GM18870 (cell line): ENCODE data around the gene RNF39.

Source experiments
- ATAC-seq: cut with Tn5 transposase; IDR thresholded peaks from one replicate; pipeline ENCODE4 v1.9.1; 2021; ENCODE audit warnings: moderate library complexity; ENCODE audit not compliant: unreplicated experiment

Gene RNF39

GRCh38 chr6:30097902-30098768 is 22.6 kb upstream of the RNF39 start:
- no peak for ATAC-seq

- ATAC-seq, result no peak
Measured at GRCh38 chr6:30096829-30097228, 21.3 kb upstream of the RNF39 start.

- no peak for ATAC-seq
Measured at GRCh38 chr6:30093951-30094661, 18.5 kb upstream of the RNF39 start.

- no peak for ATAC-seq
Measured at GRCh38 chr6:30092852-30093543, 17.4 kb upstream of the RNF39 start.

- no peak for ATAC-seq
Measured at GRCh38 chr6:30091577-30092381, 16.2 kb upstream of the RNF39 start.

- ATAC-seq, result no peak
Measured at GRCh38 chr6:30087876-30088275, 12.3 kb upstream of the RNF39 start.

- ATAC-seq, result no peak
Measured at GRCh38 chr6:30077218-30077617, 1.6 kb upstream of the RNF39 start.

- no peak for ATAC-seq
Measured at GRCh38 chr6:30075790-30076732, 492 bp upstream of the RNF39 start.

- ATAC-seq, result no peak
Measured at GRCh38 chr6:30074331-30075093, 1.1 kb downstream of the RNF39 start.

- no peak for ATAC-seq
Measured at GRCh38 chr6:30073489-30074235, 1.9 kb downstream of the RNF39 start.

GRCh38 chr6:30071858-30072257 is 3.7 kb downstream of the RNF39 start:
- no peak for ATAC-seq

- ATAC-seq, result no peak
Measured at GRCh38 chr6:30071081-30071818, 4.3 kb downstream of the RNF39 start.

- ATAC-seq, result no peak
Measured at GRCh38 chr6:30067460-30068139, 8.0 kb downstream of the RNF39 start.

GRCh38 chr6:30066577-30067459 is 8.8 kb downstream of the RNF39 start, which contains the start of gene PPP1R11:
TSS of gene PPP1R11 (plus strand) at chr6:30067198. CDS start at chr6:30067411, 213 bp downstream.
- ATAC-seq, result peak; percentile 88

GRCh38 chr6:30066082-30066481 is 9.5 kb downstream of the RNF39 start:
- ATAC-seq, result no peak

- ATAC-seq, result no peak
Measured at GRCh38 chr6:30063315-30063714, 12.3 kb downstream of the RNF39 start.
